Duodenal mucosa (tissue), 2 donors: ENCODE data around the gene SNX7.

Experiments
- H3K27ac ChIP-seq: one replicate; pipeline ENCODE4 v1.7.0; 2013; ENCODE audit warnings: low read depth, low read length
- H3K27me3 ChIP-seq, 2 donors: one replicate each; pipeline ENCODE4 v1.7.0; 2013; ENCODE audit warnings: low read length in 2 of 2, control low read depth in 1 of 2; ENCODE audit not compliant: insufficient read depth in 2 of 2, control insufficient read depth in 1 of 2
- H3K36me3 ChIP-seq, 2 donors: one replicate each; pipeline ENCODE4 v1.7.0; 2013; ENCODE audit warnings: low read length in 2 of 2, control low read depth in 1 of 2; ENCODE audit not compliant: insufficient read depth in 2 of 2, control insufficient read depth in 1 of 2
- H3K4me1 ChIP-seq, 2 donors: one replicate each; pipeline ENCODE4 v1.7.0; 2013; ENCODE audit warnings: low read length in 2 of 2, control low read depth in 1 of 2; ENCODE audit not compliant: insufficient read depth in 2 of 2, control insufficient read depth in 1 of 2
- H3K4me3 ChIP-seq, 2 donors: one replicate each; pipeline ENCODE4 v1.7.0; 2013; ENCODE audit warnings: low read length in 2 of 2, low read depth in 1 of 2
- H3K9ac ChIP-seq, 2 donors: one replicate each; pipeline ENCODE4 v1.7.0; 2013; ENCODE audit warnings: low read length in 2 of 2, low read depth in 1 of 2
- H3K9me3 ChIP-seq, 2 donors: one replicate each; pipeline ENCODE4 v1.7.0; 2013; ENCODE audit warnings: low read length in 2 of 2, control low read depth in 1 of 2; ENCODE audit not compliant: control insufficient read depth in 1 of 2

Gene SNX7, protein sequence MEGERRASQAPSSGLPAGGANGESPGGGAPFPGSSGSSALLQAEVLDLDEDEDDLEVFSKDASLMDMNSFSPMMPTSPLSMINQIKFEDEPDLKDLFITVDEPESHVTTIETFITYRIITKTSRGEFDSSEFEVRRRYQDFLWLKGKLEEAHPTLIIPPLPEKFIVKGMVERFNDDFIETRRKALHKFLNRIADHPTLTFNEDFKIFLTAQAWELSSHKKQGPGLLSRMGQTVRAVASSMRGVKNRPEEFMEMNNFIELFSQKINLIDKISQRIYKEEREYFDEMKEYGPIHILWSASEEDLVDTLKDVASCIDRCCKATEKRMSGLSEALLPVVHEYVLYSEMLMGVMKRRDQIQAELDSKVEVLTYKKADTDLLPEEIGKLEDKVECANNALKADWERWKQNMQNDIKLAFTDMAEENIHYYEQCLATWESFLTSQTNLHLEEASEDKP

GRCh38 chr1:98661544-98662355 lies at the start of gene SNX7:
Gene SNX7 (plus strand): TSS chr1:98661721. CDS start chr1:98661732, 11 bp downstream.
- Histone ChIP-seq H3K36me3 (no peaks in the 10 kb centered on the region), H3K27ac (peak within 1 kb of the TSS; percentile 82), H3K9me3 (no peaks in the 10 kb centered on the region), H3K4me3 (peak within 1 kb of the TSS; percentile 70 to 88), H3K27me3 (no peaks in the 10 kb centered on the region), H3K4me1 (peaks cover 3 to 13% of the 10 kb centered on the region in 2 donors), H3K9ac (peak within 1 kb of the TSS; percentile 73 to 95)

GRCh38 chr1:98637316-98637715 lies 24.2 kb upstream of the SNX7 start:
- Histone ChIP-seq H3K9ac (no peak overlapping the region), H3K4me1 (peaks cover 0 to 6% of the 10 kb centered on the region in 2 donors), H3K27me3 (no peaks in the 10 kb centered on the region), H3K9me3 (peaks cover 0 to 4% of the 10 kb centered on the region in 2 donors), H3K4me3 (no peak overlapping the region), H3K27ac (no peak overlapping the region), H3K36me3 (no peaks in the 10 kb centered on the region)

DNA sequence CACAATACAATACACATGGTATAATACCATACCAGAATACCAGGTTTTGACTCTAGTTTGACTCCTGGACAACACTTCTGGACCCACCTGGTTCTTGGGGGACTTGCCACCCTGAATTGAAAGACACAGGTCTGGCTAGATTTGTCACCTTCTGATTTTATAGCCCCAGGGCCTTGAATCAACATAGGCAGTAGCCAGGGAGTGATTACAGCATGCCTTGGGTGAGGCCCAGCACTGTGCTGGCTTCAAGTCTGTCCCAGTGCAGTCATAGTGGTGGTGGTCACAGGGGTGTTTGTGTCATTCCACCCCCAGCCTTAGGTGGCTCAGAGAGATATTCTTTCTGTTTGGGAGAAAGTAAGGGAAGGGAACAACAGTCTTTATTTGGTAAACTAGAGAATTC lies 23.3 kb upstream of the SNX7 start:
- H3K27me3 ChIP-seq = no peaks in the 10 kb centered on the region
- no peak overlapping the region for H3K4me3 ChIP-seq
- H3K4me1 ChIP-seq = peaks cover 0 to 6% of the 10 kb centered on the region in 2 donors
- H3K9ac ChIP-seq = no peak overlapping the region
- H3K36me3 ChIP-seq = no peaks in the 10 kb centered on the region
- H3K9me3 ChIP-seq = peaks cover 0 to 4% of the 10 kb centered on the region in 2 donors
- no peak overlapping the region for H3K27ac ChIP-seq

- Histone ChIP-seq H3K9ac (no peak overlapping the region), H3K9me3 (peaks cover 0 to 4% of the 10 kb centered on the region in 2 donors), H3K4me3 (no peak overlapping the region), H3K4me1 (no peaks in the 10 kb centered on the region), H3K36me3 (no peaks in the 10 kb centered on the region), H3K27me3 (no peaks in the 10 kb centered on the region), H3K27ac (no peak overlapping the region)
These were observed 17.0 kb upstream of the SNX7 start for GRCh38 chr1:98644510-98644909.

DNA sequence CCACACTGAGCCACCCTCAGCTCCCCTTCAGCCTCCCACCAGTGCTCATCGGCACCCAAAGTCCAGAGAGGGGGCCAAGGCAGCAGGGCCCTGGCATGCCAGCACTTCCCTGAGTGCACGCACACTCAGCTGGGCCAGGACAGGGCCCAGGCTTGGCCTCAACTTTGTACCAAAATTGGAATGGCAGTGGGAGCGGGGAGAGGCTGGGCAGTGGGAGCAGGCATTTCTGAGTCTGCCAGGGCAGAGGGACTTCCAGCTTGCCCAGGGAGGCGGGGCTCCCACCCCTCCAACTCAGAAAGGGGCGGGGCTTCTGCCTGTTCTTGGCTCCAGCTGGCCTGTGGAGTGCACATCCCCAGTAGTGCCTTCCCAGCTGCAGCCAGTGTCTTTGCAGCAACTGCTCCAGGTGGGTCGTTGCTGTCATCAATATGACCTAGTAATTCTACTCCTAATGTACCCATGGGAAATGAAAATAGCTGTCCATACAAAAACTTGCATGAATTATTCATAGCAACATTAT lies 10.3 kb upstream of the SNX7 start:
- Histone ChIP-seq H3K36me3 (no peaks in the 10 kb centered on the region), H3K9me3 (peaks cover 0 to 2% of the 10 kb centered on the region in 2 donors), H3K27ac (no peak overlapping the region)

DNA sequence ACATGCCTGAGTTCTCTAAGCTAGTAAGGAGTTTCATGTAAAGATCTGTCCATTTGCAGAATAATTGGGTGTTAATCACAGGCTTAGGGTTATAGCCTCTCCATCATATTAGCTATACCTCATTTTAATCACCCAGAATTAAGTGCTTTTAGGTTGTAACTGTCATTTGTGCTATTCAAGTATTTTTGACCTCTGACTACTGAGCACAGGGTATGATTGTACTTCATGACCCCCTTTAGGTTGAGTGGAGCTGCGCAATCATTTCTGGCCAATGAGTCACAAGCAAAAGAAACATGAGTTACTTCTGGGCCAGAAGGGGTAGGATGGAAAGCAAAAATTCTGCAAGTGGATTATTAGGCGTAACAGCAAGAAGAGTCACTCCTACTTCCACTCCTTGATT lies 8.4 kb upstream of the SNX7 start:
- Histone ChIP-seq H3K9ac (no peak overlapping the region), H3K27ac (no peak overlapping the region), H3K9me3 (peaks cover 0 to 2% of the 10 kb centered on the region in 2 donors), H3K36me3 (no peaks in the 10 kb centered on the region), H3K4me3 (no peak overlapping the region), H3K4me1 (no peaks in the 10 kb centered on the region), H3K27me3 (no peaks in the 10 kb centered on the region)

More for the DNA sequence above, 10.3 kb upstream of the SNX7 start:
- Histone ChIP-seq H3K4me3 (no peak overlapping the region), H3K4me1 (no peaks in the 10 kb centered on the region), H3K27me3 (no peaks in the 10 kb centered on the region), H3K9ac (no peak overlapping the region)

DNA sequence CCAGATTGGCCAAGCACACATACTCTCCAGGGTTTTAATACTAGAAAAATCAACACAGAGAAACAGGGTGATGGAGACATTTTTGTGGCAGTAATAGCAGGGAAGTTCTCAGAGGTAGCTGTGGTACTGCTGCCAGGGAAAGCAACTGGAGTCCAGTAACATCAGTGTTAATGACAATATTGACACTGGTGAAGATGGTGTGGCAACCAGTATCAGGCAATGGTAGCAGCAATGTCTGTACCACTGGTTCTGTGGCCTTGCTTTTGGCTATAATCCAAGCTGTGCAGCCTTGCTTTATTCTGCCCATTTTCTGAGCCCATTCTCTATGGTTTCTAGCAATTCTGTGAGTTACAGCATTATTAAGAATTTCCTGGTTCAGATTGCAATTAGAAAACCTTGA lies 1.6 kb upstream of the SNX7 start:
- Histone ChIP-seq H3K27me3 (no peaks in the 10 kb centered on the region), H3K9ac (no peak overlapping the region), H3K36me3 (no peaks in the 10 kb centered on the region), H3K4me1 (peaks cover 3 to 8% of the 10 kb centered on the region in 2 donors), H3K4me3 (no peak overlapping the region), H3K27ac (no peak overlapping the region), H3K9me3 (no peaks in the 10 kb centered on the region)

GRCh38 chr1:98660940-98661543 lies 479 bp upstream of the SNX7 start:
- H3K9ac ChIP-seq = peak overlapping the region; percentile 73 to 95

GRCh38 chr1:98662356-98662670 lies 792 bp downstream of the SNX7 start:
- Histone ChIP-seq H3K27me3 (no peaks in the 10 kb centered on the region), H3K9me3 (no peaks in the 10 kb centered on the region), H3K27ac (peak overlapping the region; percentile 82), H3K36me3 (no peaks in the 10 kb centered on the region), H3K4me1 (peaks cover 3 to 13% of the 10 kb centered on the region in 2 donors), H3K4me3 (peak overlapping the region; percentile 70 to 88), H3K9ac (peak overlapping the region; percentile 73 to 93)

More at GRCh38 chr1:98660940-98661543, 479 bp upstream of the SNX7 start:
- Histone ChIP-seq H3K4me1 (peaks cover 3 to 8% of the 10 kb centered on the region in 2 donors), H3K9me3 (no peaks in the 10 kb centered on the region), H3K27ac (peak overlapping the region; percentile 82), H3K36me3 (no peaks in the 10 kb centered on the region), H3K4me3 (peak overlapping the region; percentile 70 to 88), H3K27me3 (no peaks in the 10 kb centered on the region)
